ENCODE data around the gene HDAC5. TPM values are rescaled to one million over a fixed set of nuclear protein-coding genes. Genes with fewer than 3 reads are reported as not detected.
A peak's percentile ranks its signal among the peaks of the same experiment; 100 is the strongest.
"Not testable (repeated sequence)": the region's sequence is repeated elsewhere in the genome, so short reads cannot be mapped to it uniquely, and the experiment has no call there.

The HDAC5 gene
- total RNA-seq, result 32.0 TPM

DNA sequence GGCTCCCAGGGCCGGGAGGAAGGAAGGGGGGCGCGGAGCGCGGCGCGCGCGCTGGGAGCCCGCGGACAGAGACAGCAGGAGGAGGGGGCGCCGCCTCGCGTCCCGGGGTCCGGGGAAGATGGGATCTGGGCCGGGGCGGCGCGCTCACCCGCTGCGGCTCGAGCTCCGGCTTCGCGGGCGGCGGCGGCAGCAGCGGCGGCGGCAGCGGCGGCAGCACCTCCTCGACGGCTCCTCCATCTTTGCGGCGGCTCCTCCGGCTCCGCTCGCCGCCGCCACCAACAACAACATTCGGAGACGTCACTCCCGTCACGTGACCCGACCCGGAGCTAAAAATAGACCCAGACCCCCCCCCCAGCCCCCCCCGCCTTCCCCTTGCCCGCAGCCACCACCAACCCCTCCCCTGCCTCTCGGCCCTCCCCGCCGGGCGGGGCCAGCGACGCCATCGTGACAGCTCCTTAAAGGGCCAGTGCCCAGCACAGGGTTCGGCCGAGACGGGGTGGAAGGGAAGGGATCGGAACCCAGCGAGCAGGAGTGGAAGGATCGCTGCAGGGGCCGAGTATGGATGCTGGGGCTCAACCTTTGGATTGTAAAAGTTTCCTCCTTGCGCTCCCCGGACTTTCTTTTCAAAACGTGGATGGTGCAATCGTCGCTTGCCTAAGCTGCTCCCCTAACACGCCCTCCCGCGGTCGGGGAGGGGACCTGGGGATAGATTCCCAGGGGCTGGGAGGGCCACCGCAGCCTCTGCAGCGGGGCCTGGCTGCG lies at the start of gene HDAC5:
TSS of gene HDAC5 (minus strand) at position 286 of the 762 bp plus-strand sequence. CDS start 6,126 bp downstream, outside the sequence.
- ATAC-seq, result peak; percentile 95

DNA sequence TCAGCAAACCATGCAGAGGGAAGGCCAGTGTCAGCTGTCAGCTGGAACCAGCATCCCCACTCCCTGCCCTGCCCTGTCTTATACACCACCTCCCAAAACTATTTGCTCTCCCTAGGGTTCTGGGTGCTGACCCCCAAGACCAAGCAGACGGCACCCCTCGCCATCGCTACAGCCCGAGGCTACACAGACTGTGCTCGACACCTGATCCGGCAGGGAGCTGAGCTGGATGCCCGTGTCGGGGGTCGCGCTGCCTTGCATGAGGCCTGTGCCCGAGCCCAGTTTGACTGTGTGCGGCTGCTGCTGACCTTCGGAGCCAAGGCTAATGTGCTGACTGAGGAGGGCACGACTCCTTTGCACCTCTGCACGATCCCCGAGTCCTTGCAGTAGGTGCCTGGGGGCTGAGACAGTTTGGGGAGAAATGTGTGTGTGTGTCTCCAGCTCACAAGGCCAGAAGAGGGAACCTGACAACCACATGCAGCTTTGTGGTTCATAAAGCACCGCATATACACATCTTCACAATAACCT lies 48.6 kb upstream of the HDAC5 start:
- no peak for ATAC-seq

DNA sequence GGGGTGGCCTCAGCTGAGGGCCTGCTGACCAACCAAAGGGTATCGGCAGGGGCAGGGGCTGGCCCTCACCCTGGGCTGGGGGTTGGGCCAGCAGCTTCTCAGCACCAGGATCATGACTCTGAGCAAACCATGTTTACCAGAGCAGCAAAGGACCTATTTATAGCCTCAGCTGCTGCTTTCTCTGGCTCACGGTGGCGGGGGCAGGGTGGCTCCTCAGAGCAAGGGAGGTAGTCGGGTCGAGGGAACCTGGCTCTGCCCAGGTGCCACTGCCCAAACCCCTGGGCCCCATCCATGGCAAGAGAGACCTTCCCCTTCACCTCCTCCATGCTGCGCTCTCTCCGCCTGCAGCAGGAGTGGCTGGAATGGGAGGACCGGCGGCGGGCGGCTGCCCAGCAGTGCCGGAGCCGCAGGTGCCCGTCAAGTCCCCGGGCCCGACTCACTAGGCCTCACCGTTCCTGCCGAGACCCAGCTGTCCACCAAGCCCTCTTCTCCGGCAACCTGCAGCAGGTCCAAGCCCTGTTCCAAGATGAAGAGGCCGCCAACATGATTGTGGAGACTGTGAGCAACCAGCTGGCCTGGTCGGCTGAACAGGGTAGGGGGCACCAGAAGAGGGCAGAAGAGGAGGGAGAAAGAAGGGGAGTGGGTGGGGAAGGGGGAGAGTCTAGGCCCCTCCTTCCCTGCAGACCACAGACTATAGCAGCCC lies 47.2 kb upstream of the HDAC5 start, which contains the start of gene ASB16:
TSS of gene ASB16 (plus strand) at position 206 of the 703 bp plus-strand sequence. CDS start at position 292, 86 bp downstream.
- no peak for ATAC-seq

DNA sequence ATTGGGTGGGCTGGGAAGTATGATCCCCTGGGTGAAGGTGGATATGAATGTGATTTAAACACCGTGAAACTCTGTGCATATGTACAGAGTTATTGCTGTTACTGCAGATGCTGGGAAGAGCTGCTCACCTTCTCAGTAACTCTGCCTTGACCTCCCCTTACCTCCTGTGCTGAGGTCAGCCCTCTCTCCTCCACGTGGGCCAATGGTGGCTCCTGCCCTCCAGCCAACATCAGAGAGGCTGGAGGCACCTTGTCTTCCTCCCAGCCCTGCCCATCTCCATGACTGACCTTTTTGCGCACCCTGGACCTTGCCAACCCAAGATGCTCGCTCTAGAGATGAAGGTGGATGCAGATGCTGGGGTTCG lies 46.7 kb upstream of the HDAC5 start:
- peak; percentile 7 for ATAC-seq

DNA sequence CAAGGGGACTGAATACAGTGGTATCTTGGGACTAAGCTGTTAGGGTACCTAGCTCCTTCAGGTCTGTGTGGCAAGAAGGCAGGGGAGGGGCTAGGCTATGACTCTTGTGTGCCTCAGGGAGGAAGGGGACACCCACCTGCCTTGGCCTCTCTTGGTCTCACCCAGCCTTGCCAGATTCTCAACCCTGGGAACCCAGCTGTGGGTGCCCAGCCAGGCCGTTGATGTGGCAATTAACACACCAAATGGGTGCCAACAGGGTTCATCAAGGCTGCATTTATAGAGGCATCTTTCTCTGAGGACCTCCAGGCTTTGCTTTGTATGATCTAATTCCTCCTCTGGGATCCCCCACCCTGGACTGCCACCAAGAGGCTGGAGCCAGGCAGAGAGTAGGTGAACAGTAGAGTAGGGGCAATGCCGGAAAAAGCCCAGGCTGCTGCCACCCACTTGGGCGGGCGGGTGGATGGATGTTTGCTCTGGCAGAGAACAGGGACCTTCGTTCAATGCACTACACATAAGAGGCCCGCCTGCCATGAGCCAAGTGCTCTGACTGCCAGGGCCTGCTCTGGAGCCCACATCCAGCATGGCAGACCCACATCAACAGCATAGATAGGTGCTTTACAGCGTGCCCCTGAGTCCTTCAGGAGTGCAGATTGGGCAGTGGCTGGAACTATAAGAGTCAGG lies 43.9 kb upstream of the HDAC5 start:
- ATAC-seq, result no peak

DNA sequence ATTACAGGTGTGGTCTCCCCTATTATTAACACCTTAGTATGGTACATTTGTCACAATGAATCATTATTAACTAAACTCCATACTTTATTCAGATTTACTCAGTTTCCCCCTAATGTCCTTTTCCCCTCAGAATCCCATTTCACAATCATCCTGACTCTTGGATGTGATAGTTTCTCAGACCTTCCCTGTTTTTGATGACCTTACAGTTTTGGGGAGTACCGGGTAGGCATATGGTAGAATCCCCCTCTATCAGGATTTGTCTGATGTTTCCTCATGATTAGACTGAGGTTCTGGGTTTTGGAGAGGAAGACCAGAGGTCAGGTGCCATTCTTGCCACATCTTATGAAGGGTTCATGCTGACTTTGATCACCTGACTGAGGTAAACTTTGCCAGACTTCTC lies 41.0 kb upstream of the HDAC5 start:
- no peak for ATAC-seq

DNA sequence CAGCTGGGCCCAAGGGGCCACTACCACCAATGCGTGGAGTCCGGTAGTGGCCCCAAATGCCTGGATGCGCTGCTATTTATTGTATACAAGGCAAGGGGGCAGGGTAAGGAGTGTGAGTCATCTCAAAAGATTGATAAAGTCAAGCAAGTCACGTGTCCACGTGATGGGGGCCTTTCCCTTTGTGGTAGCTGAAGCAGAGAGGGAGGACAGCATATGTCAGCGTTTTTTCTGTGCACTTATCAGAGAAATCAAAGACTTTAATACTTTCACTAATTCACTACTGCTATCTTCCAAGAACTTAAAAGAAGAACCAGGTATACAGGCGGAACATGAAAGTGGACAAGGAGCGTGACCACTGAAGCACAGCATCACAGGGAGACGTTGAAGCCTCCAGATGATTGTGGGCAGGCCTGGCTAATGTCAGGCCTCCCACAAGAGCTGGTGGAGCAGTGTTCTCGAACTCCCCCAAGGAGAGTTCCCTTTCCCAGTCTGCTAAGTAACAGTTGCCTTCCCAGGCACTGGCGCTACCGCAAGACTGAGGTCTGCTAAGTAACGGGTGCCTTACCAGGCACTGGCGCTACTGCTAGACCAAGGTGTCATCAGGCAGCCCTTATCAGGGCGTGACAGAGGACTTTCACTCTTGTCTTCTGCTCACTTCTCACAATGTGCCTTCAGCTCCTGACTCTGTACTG lies 36.2 kb upstream of the HDAC5 start:
- ATAC-seq, result no peak

DNA sequence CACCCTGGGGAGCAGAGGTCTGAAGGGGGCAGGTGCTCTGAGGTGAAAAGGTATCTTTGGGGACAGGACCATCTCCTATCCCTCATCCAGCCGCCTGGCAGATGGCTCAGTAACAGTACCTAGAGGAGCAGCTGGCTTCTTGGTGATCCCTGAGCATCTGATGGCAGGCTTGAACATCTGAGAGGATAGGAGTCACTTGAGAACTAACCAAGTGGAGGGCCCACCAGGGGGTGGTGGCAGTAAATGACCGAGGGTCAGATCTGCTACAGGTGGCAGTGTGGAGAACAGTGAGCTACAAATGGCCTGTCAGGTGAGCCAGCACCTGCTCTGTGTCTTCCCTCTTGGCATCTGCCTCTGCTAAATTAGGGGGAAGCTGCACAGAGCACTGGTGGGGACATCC lies 32.0 kb upstream of the HDAC5 start:
- no peak for ATAC-seq

DNA sequence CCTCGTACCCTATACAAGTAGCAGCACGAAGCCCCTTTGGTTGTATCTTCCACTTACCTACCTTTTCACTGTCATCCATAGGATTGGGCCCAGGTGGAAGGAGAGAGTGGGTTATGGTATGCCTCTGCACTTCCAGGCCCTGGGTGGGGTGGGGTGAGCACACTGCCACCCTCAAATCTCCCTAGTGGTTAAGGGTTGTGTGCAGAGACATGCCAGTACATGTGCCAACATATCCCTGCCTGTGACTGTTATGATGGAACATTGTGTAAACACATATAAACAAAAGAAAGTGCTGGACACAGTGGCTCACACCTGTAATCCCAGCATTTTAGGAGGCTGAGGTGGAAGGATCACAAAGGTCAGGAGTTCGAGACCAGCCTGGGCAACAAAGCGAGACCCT lies 29.4 kb upstream of the HDAC5 start:
- ATAC-seq, result peak; percentile 84

DNA sequence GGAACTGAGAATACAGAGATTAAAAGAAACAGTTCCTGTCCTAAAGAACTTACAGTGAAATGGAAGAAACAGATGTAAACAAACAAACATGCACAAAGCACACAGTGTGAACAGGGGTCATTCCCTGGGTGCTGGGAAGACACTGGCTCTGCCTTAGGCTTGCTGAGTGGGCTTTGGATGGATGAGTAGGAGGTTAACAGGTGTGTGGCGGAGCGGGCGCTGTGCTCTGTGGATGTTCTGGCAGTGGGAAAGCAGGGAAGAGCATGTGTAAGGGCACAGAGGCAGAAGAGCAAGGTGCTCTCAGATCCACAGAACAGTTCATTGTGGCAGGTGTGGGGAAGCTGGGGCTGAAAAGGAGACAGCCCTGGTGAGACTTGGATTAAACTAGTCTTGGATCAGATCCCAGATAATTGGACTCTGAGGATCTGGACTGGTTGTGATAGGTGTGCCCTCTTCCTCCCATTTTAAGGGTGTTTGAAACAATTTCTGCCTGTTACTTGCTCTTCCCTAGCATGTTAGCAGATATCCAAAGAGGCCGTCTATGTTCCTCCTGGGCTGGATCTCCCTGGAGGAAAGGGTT lies 26.4 kb upstream of the HDAC5 start:
- ATAC-seq, result no peak

DNA sequence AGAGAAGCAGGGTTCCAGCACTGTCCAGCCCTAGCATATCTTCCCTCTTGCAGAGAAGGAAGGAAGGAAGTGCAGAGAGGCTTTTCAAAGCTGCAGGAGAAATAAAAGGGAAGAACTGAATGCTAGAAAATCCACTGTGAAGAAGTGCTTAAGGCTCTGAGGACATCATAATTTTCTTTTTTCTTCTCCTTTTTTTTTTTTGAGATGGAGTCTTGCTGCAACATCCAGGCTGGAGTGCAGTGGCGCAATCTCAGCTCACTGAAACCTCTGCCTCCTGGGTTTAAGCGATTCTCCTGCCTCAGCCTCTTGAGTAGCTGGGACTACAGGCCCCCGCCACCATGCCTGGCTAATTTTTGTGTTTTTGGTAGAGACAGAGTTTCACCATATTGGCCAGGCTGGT lies 25.6 kb upstream of the HDAC5 start:
- not testable (repeated sequence) for ATAC-seq

DNA sequence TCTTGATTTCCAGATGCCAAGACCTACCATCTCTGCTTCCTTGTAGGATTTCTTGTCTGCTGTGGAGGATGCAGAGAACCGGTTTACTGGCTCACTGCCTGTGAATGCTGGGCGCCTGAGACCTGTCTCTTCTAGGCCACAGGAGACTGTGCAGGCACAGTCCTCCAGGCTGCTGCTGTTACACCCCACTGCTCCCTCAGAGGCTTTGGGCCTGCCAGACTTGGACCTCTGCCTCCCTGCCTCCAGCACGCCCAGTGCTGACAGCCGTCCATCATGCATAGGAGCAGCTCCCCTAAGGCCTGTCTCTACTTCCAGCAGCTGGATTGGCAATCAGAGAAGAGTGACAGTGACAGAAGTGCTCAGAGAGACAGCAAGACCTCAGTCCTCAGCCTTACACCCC lies 24.4 kb upstream of the HDAC5 start:
- no peak for ATAC-seq

DNA sequence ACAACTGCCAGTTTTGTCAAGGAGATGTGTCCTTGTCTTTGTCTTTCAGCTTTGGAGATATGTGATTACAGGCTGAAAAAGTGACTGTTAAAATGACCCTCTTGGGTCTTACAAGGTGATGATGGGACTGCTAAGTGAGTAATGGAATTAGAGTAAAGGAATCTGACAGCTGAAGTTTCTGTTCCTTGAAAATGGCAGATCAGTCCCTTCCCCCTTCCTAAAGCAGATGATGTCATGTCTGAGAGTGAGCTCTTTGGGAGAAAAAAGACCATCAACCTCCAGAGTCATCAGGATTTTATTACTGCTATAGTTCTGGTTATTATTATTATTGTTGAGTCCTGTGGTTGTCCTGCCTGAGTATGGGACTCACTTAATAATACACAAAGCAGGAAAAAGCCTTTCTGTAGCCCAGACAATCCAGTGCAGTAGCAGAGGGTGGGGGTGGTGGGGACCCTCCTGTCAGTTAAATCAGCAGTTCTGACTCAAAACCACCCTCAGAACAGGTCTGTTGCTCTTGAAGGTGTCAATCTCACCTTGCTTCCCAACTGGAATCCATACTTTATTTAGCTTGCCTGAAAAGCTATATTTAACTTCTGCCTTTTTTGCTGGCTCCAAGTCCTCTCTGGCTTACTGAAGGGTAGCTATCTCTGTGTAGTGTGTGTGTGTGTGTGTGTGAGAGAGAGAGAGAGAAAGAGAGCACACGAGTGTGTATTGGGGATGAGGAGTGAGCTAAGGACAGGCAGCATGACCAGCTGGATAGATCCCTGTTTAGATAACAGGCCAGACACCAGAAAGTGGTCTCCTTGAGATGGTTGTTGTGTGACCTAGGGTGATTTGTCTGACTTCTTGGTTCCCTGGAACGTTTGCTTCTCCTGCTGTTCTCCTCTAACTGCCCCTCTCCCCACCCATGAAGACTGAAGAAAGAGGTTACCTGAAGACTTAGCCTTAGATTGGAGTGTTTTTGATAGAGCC lies 23.2 kb upstream of the HDAC5 start:
- ATAC-seq, result no peak

DNA sequence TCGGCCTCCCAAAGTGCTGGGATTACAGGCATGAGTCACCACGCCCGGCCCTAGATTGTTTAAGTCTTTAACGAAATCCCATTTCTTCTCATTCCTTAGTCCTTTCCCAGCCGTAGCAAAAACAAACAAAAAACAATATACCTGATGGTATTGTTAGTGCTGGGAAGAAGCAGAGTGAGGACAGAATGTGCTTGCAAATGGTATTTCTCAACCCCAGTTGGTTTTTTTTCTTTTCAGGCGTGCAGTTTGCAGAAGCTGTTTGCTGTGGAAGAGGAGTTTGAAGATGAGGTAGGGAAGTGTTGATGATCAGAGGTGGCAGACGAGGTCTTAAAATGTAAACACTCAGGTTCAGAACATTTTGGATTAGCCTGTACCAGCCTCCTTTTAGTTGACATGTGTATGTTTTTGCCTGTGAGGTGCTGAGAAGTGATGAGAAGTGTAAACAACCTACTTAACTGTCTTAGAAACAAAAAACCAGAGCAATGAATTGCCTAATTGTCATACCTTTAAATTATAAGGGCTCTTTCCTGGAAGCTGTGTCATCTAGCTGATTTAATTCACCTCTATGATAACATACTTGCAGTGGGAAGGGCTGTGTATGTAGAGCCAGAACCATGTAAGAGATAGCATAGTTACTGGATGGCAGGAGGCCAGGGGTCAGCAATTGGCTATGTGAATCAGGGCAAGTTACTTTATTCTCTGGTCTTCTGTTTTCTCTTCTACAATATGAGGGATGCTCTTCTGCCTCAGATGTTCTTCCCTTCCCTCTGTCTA lies 21.7 kb upstream of the HDAC5 start:
- ATAC-seq, result peak; percentile 31

DNA sequence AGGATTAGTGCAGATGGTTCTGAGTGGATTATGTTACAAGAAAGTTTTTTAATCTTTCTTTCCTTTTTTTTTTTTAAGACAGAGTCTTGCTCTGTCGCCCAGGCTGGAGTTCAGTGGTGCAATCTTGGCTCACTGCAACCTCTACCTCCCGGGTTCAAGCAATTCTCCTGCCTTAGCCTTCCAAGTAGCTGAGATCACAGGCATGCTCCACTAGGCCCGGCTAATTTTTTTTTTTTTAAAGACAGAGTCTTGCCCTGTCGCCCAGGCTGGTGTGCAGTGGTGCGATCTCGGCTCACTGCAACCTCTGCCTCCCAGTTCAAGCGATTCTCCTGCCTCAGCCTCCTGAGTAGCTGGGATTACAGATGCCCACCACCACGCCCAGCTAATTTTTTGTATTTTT lies 20.5 kb upstream of the HDAC5 start:
- ATAC-seq, result not testable (repeated sequence)

DNA sequence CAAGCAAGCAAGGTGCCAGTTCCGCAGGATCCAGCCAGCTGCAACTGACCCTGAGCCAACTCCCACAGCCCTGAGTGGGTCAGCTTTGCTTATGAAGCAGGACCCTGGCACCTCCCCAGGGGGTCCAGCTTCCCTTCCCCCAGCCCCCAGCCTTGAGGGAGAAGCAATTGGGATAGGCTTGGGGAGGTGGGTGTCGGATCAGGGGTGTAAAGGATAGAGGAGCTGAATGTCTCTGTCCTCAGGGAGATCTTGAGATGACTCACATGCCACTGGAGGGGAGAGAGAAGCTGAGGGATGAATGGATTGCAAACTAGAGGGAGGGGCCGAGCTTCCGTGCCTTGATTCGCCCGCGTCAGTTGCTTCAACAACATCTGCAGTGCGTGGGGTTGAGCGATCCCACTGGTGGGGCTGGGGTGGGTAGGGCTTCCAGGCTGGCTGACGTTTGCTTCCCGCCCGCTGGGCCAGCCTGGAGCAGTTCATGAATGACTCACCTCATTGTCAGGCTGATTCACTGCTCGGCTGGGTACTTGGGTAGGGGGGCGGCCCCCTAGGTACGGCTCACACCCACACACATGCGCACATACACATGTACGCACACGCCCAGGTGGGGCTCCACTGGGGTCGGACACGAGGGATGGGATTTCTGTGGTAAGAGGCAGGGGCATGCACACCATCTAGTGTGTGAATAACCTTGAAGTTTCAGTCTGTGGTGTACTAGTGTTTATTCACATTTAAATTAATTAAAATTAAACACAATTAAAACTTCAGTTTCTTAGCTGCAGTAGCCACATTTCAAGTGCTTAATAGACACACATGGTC lies 14.7 kb upstream of the HDAC5 start:
- ATAC-seq, result peak; percentile 91

DNA sequence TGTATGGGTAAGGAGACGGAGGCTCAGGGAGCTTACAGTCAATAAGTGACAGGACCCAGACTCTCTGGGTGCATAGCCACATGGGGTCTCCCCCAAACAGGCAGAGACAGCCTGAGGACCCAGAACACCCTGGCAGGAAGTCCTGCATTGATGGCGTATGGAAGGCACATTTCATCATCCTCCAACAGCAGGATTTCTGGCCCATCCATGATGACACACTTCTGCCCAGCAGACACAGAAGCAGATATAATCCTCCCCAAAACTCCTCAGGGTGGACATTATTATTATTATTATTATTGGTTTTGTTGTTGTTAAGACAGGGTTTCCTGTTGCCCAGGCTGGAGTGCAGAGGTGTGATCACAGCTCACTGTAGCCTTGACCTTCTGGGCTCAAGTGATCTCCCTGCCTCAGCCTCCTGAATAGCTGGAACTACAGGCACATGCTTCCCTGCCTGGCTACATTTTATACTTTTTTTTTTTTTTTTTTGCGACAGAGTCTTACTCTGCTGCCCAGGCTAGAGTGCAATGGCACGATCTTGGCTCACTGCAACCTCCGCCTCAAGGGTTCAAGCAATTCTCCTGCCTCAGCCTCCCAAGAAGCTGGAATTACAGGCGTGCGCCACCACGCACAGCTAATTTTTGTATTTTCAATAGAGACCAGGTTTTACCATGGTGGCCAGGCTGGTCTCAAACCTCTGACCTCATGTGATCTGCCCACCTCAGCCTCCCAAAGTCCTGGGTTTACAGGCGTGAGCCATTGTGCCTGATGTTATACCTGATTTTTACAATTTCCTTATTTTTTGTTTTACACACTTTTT lies 11.5 kb upstream of the HDAC5 start:
- ATAC-seq, result no peak

DNA sequence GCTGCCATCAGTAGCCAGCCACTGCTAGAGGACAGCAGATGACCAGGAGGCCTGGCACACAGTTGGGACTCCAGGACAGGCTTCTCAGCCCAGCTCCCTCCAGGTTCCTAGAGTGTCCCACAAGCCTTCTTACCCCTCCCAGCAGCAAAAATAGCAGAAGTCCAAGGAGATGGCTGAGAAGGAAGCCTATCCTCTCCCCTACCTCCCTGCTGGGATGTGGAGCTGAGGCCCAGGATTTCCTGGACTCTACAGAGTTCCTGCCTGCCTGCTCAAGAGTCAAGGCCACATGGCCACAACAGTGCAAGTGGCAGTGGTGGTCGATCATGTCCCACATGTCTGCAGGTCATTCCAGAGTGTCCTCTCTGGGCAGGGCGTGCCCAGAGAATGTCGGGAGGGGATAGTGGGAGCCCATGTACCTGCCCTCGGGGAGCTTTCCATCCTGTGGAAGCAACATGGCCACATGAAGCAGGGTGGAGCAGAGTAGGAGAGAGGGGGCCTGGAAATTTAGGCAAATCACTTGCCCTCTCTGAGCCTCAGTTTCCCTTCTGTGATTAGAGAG lies 10.6 kb upstream of the HDAC5 start:
- no peak for ATAC-seq

Measured in esophagus mucosa (tissue), 1 donor.